Keratinocyte (primary cell): Measurements from ENCODE around the gene WFDC1. TPM values are rescaled to one million over a fixed set of nuclear protein-coding genes. Genes with fewer than 3 reads are reported as not detected.

Experiments
- DNase-seq: peaks from one replicate; pipeline ENCODE4 v3.0.0-alpha.2; 2011; ENCODE audit warnings: low read depth, missing footprints, low spot score
- FAIRE-seq: peaks from 2 replicates; lab custom pipeline; 2011; peaks lifted over from hg19 to GRCh38; lab: Jason Lieb, UNC
- H2AFZ ChIP-seq: 2 replicates; pipeline ENCODE4 v1.6.0; 2012; ENCODE audit warnings: low read length, control low read depth, inconsistent platforms; ENCODE audit not compliant: control insufficient read depth
- H3K27ac ChIP-seq: 2 replicates; pipeline ENCODE4 v1.5.1; 2011; ENCODE audit warnings: low read length; ENCODE audit not compliant: control insufficient read depth, insufficient read depth
- H3K27me3 ChIP-seq: 3 replicates; pipeline ENCODE4 v1.6.0; 2011; ENCODE audit warnings: low read length; ENCODE audit not compliant: control insufficient read depth, insufficient read depth; ENCODE audit errors: extremely low read depth
- H3K36me3 ChIP-seq, 2 experiments: 2 replicates in 1 of 2; 3 replicates in 1 of 2; pipeline ENCODE4 v1.5.1; 2011; ENCODE audit warnings: low read length in 2 of 2, mild to moderate bottlenecking in 1 of 2; ENCODE audit not compliant: control insufficient read depth in 2 of 2, insufficient read depth in 2 of 2; ENCODE audit errors: extremely low read depth in 1 of 2
- H3K4me1 ChIP-seq: 3 replicates; pipeline ENCODE4 v1.5.1; 2011; ENCODE audit warnings: low read length; ENCODE audit not compliant: control insufficient read depth, insufficient read depth; ENCODE audit errors: extremely low read depth
- H3K4me2 ChIP-seq: 3 replicates; pipeline ENCODE4 v1.6.0; 2011; ENCODE audit warnings: low read depth, low read length; ENCODE audit not compliant: control insufficient read depth, insufficient read depth; ENCODE audit errors: extremely low read depth
- H3K4me3 ChIP-seq, 3 experiments: fragments of 200-600 bp in 1 of 3; sonication (generic) in 1 of 3; 2 replicates in 2 of 3; 3 replicates in 1 of 3; pipeline ENCODE4 v1.5.1; 2011 to 2016; ENCODE audit warnings: low read length in 3 of 3, mild to moderate bottlenecking in 3 of 3, control low read depth in 2 of 3, inconsistent platforms in 1 of 3, low read depth in 1 of 3, mixed read lengths in 1 of 3, mixed run types in 1 of 3, moderate library complexity in 1 of 3; ENCODE audit not compliant: control insufficient read depth in 2 of 3, insufficient read depth in 2 of 3; ENCODE audit errors: extremely low read depth in 1 of 3
- H3K79me2 ChIP-seq: 2 replicates; pipeline ENCODE4 v1.6.0; 2012; ENCODE audit warnings: low read length; ENCODE audit not compliant: control insufficient read depth, insufficient read depth
- H3K9ac ChIP-seq: 3 replicates; pipeline ENCODE4 v1.6.0; 2011; ENCODE audit warnings: low read length; ENCODE audit not compliant: control insufficient read depth, insufficient read depth; ENCODE audit errors: extremely low read depth
- H3K9me1 ChIP-seq: 3 replicates; pipeline ENCODE4 v1.6.0; 2011; ENCODE audit warnings: low read length; ENCODE audit not compliant: control insufficient read depth, insufficient read depth; ENCODE audit errors: extremely low read depth
- H3K9me3 ChIP-seq: 2 replicates; pipeline ENCODE4 v1.5.1; 2012; ENCODE audit warnings: low read depth, low read length; ENCODE audit not compliant: control insufficient read depth
- H4K20me1 ChIP-seq: 3 replicates; pipeline ENCODE4 v1.6.0; 2011; ENCODE audit warnings: low read length; ENCODE audit not compliant: control insufficient read depth, insufficient read depth; ENCODE audit errors: extremely low read depth
- EZH2 ChIP-seq: IDR thresholded peaks from one replicate; pipeline ENCODE4 v1.6.1; 2012; ENCODE audit warnings: inconsistent platforms, mild to moderate bottlenecking, low read length, moderate library complexity
- dilution Hi-C: fragments of 300-500 bp; cut with MboI; formaldehyde crosslinking; loops from one replicate; pipeline ENCODE4 v1.7.0; 2020; ENCODE audit warnings: low sequenced_read_pairs; ENCODE audit not compliant: extremely low pct_ligation_motif_present
- polyA plus RNA-seq, 5 experiments: library from polyadenylated mRNA; depleted of rRNA in 3 of 5; stranded (reverse) in 3 of 5; stranded (forward) in 1 of 5; unstranded in 1 of 5; fragments of >200 nt; gene quantifications; 1 replicate in 1 of 5; 2 replicates in 3 of 5; 3 replicates in 1 of 5; pipeline versions ENCODE4 v1.2.1 to v1.2.3, GENCODE V29; 2011 to 2012; ENCODE audit warnings: missing spikeins in 2 of 5, low read depth in 1 of 5, low replicate concordance in 1 of 5
- TF ChIP-seq, protein P1 (sequence below), 3 experiments: IDR thresholded peaks in 1 of 3; conservative IDR thresholded peaks in 1 of 3; optimal IDR thresholded peaks in 1 of 3; 2 replicates in 2 of 3; 3 replicates in 1 of 3; pipeline versions ENCODE3 to v1.5.1; 2011; ENCODE audit warnings: low read length in 3 of 3, mild to moderate bottlenecking in 3 of 3, moderate library complexity in 2 of 3, control low read depth in 1 of 3, inconsistent platforms in 1 of 3; ENCODE audit not compliant: insufficient read depth in 2 of 3; ENCODE audit errors: extremely low read depth in 1 of 3

The WFDC1 gene
- polyA plus RNA-seq, 1 donor (not counting 4 experiments of a cell fraction or from before 2014, with no cell fraction given): not detected

GRCh38 chr16:84259691-84260090 lies 35.0 kb upstream of the WFDC1 start:
- H3K9me3 ChIP-seq: no peaks in the 10 kb centered on the region
- no peaks in the 10 kb centered on the region for H3K27me3 ChIP-seq
- DNase-seq: no peak
- TF ChIP-seq, protein P1, sequence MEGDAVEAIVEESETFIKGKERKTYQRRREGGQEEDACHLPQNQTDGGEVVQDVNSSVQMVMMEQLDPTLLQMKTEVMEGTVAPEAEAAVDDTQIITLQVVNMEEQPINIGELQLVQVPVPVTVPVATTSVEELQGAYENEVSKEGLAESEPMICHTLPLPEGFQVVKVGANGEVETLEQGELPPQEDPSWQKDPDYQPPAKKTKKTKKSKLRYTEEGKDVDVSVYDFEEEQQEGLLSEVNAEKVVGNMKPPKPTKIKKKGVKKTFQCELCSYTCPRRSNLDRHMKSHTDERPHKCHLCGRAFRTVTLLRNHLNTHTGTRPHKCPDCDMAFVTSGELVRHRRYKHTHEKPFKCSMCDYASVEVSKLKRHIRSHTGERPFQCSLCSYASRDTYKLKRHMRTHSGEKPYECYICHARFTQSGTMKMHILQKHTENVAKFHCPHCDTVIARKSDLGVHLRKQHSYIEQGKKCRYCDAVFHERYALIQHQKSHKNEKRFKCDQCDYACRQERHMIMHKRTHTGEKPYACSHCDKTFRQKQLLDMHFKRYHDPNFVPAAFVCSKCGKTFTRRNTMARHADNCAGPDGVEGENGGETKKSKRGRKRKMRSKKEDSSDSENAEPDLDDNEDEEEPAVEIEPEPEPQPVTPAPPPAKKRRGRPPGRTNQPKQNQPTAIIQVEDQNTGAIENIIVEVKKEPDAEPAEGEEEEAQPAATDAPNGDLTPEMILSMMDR (optimal IDR thresholded peaks at IDR 0.05 in 1 of 3, IDR thresholded peaks at IDR 0.05 in 1 of 3, conservative IDR thresholded peaks at IDR 0.05 in 1 of 3; ENCODE audit: extremely low read depth in 1 of 3, insufficient read depth in 2 of 3, low read length in 3 of 3): no peak
- TF ChIP-seq EZH2: no peak
- FAIRE-seq: no peak
- H3K4me3 ChIP-seq: no peak overlapping the region
- no peaks in the 10 kb centered on the region for H3K4me1 ChIP-seq
- H3K79me2 ChIP-seq: no peaks in the 10 kb centered on the region
- H3K9me1 ChIP-seq: no peaks in the 10 kb centered on the region
- H4K20me1 ChIP-seq: no peaks in the 10 kb centered on the region
- no peak overlapping the region for H3K9ac ChIP-seq
- H3K36me3 ChIP-seq: no peaks in the 10 kb centered on the region
- H2AFZ ChIP-seq: no peak overlapping the region
- dilution Hi-C loops: loop anchor here (25.0 kb wide), 1 partner anchor 178 kb away; no protein-coding TSS in a partner anchor
- no peak overlapping the region for H3K27ac ChIP-seq
- no peak overlapping the region for H3K4me2 ChIP-seq

GRCh38 chr16:84260766-84261554 lies 33.7 kb upstream of the WFDC1 start:
- DNase-seq (no peak), FAIRE-seq (no peak)
- Histone ChIP-seq H3K9me1 (no peaks in the 10 kb centered on the region), H4K20me1 (no peaks in the 10 kb centered on the region), H3K4me2 (no peak overlapping the region), H3K27ac (no peak overlapping the region), H2AFZ (no peak overlapping the region), H3K27me3 (no peaks in the 10 kb centered on the region), H3K36me3 (no peaks in the 10 kb centered on the region), H3K9me3 (no peaks in the 10 kb centered on the region), H3K4me1 (no peaks in the 10 kb centered on the region), H3K4me3 (no peak overlapping the region), H3K9ac (no peak overlapping the region), H3K79me2 (no peaks in the 10 kb centered on the region)
- TF ChIP-seq, protein P1 (optimal IDR thresholded peaks at IDR 0.05 in 1 of 3, IDR thresholded peaks at IDR 0.05 in 1 of 3, conservative IDR thresholded peaks at IDR 0.05 in 1 of 3; ENCODE audit: extremely low read depth in 1 of 3, insufficient read depth in 2 of 3, low read length in 3 of 3): no peak
- TF ChIP-seq EZH2: no peak
- dilution Hi-C loops: loop anchor here (25.0 kb wide), 1 partner anchor 176 kb away; no protein-coding TSS in a partner anchor
